Body of pancreas (tissue), 4 donors: Measurements from ENCODE around the gene IQCC. TPM values are rescaled to one million over a fixed set of nuclear protein-coding genes. Genes with fewer than 3 reads are reported as not detected.

Experiments used
- ATAC-seq: fragments of 150-250 bp; one replicate; pipeline ENCODE4 v1.9.1; 2016
- DNase-seq, 4 donors: peaks; one replicate each; pipeline ENCODE4 v3.0.0-alpha.2; 2019
- H3K27ac ChIP-seq, 4 donors: fragments of 200-600 bp; sonication (generic); 1 replicate in 3 of 4; 2 replicates in 1 of 4; pipeline versions ENCODE4 v1.5.1 to v1.6.1; 2016 to 2019; ENCODE audit warnings: mild to moderate bottlenecking in 1 of 4, mixed read lengths in 1 of 4, moderate library complexity in 1 of 4
- H3K27me3 ChIP-seq, 2 donors: fragments of 200-600 bp; sonication (generic); one replicate each; pipeline ENCODE4 v1.6.0; 2016; ENCODE audit warnings: mild to moderate bottlenecking in 1 of 2
- H3K36me3 ChIP-seq, 2 donors: fragments of 200-600 bp; sonication (generic); replicated peaks in 1 of 2; 2 replicates each; pipeline ENCODE4 v1.5.1; 2016; ENCODE audit warnings: low read depth in 2 of 2; ENCODE audit not compliant: insufficient read depth in 1 of 2
- H3K4me1 ChIP-seq: fragments of 200-600 bp; sonication (generic); one replicate; pipeline ENCODE4 v1.6.0; 2016
- H3K4me3 ChIP-seq, 2 donors: fragments of 200-600 bp; sonication (generic); 1 replicate in 1 of 2; 2 replicates in 1 of 2; pipeline ENCODE4 v1.5.1; 2016 to 2019
- H3K9me3 ChIP-seq, 3 donors: fragments of 200-600 bp; sonication (generic); 1 replicate in 2 of 3; 2 replicates in 1 of 3; pipeline ENCODE4 v1.5.1; 2016
- CTCF ChIP-seq, 7 experiments: fragments of 450-650 bp in 4 of 7; fragments of 200-600 bp in 3 of 7; sonication (generic) in 3 of 7; IDR thresholded peaks; one replicate each; pipeline ENCODE4 v1.5.1; 2016 to 2019; ENCODE audit warnings: antibody characterized with exemption in 7 of 7
- POLR2A ChIP-seq, 3 donors: fragments of 450-650 bp; IDR thresholded peaks; one replicate each; pipeline ENCODE4 v1.6.1; 2016; ENCODE audit warnings: antibody characterized with exemption in 3 of 3, mild to moderate bottlenecking in 2 of 3
- WGBS, 2 donors: methylation state at CpG; one replicate each; pipeline ENCODE4 v1.1.5; 2017; 5-methylcytosine and 5-hydroxymethylcytosine counted together
- intact Hi-C: fragments of 100-400 bp; cut with DNase I; formaldehyde crosslinking; loops from one replicate; pipeline ENCODE4 v1.15.1; 2023
- total RNA-seq, 2 donors: library from RNA; depleted of rRNA; stranded (reverse); fragments of >200 nt; gene quantifications; one replicate each; pipeline ENCODE4 v1.1.0, GENCODE V29; 2016

Gene IQCC
- total RNA-seq, 2 donors from 2014 or later: 1.8 to 5.3 TPM

- Histone ChIP-seq H3K4me1 (peaks cover 36% of the 10 kb centered on the region), H3K36me3 (peaks cover 2 to 5% of the 10 kb centered on the region in 2 donors), H3K9me3 (no peaks in the 10 kb centered on the region), H3K27me3 (no peaks in the 10 kb centered on the region), H3K4me3 (peak overlapping the region; percentile 52 to 56), H3K27ac (peak overlapping the region; percentile 72 to 77 (median 74))
- WGBS, 2 donors: 5 to 7% methylated on average over 11 to 25 of the region's 26 CpGs
- ATAC-seq (peak; percentile 38), DNase-seq (peak; percentile 64 to 75 (median 72))
- intact Hi-C loops: no loop called here
- TF ChIP-seq CTCF (IDR thresholded peaks at IDR 0.05): peak in 1 of 7 experiments; percentile 18
- TF ChIP-seq POLR2A (IDR thresholded peaks at IDR 0.05): peak in 2 of 3 donors; percentile 14 to 19
Measured at GRCh38 chr1:32201011-32201855, 4.2 kb upstream of the IQCC start.

DNA sequence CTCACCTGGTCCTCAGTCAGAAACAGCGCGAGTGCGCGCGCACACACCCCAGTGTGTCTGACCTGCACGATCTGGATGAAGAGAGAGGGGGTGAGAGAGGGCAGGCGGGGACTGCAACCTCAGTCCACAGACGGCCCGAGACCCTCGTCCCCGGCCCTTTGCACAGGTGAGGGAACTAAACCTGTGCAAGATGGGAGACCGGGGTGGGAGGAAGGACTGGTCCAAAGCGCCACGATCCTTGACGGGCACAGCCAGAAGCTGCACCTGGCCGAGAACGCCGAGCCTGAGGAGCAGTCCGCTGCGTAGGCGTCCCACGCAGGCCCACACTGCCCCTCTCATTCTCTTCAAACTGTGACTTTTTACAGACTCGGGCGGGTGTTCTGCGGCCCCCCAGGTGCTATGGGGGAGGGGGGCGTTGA, 519 bp upstream of the IQCC start:
- intact Hi-C loops: no loop called here
- Histone ChIP-seq H3K36me3 (no peaks in the 10 kb centered on the region), H3K27me3 (no peaks in the 10 kb centered on the region), H3K27ac (peak overlapping the region in 3 of 4 donors; percentile 44 to 64 (median 60)), H3K9me3 (no peaks in the 10 kb centered on the region), H3K4me1 (peaks cover 42% of the 10 kb centered on the region), H3K4me3 (peak overlapping the region; percentile 62 to 66)
- no peak for TF ChIP-seq CTCF (IDR thresholded peaks at IDR 0.05)
- no peak for TF ChIP-seq POLR2A (IDR thresholded peaks at IDR 0.05)
- ATAC-seq (peak; percentile 10), DNase-seq (peak in 2 of 4 donors; percentile 30 to 39)
- 17 to 27% methylated on average over 21 to 26 of the region's 26 CpGs for WGBS, 2 donors

DNA sequence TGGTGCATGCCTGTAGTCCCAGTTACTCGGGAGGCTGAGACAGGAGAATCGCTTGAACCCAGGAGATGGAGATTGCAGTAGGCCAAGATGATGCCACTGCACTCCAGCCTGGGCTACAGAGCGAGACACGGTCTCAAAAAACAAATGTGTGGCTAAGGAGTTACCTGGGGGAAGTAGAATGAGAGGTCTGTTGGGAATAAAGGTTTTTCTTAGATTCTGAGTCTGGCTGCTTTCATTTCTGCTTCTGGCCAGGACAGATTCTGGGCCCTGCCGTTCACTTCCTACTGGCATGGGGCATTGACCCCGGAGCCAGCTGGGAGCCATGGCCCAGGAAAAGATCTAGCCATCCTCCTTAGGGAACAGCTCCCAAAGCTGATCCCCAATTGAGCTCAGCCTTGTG, 3.0 kb downstream of the IQCC start:
- Histone ChIP-seq H3K4me3 (no peak overlapping the region), H3K4me1 (peaks cover 22% of the 10 kb centered on the region), H3K27me3 (no peaks in the 10 kb centered on the region), H3K9me3 (no peaks in the 10 kb centered on the region), H3K27ac (peak overlapping the region in 2 of 4 donors; percentile 31 to 47), H3K36me3 (no peaks in the 10 kb centered on the region)
- ATAC-seq: no peak
- 79 to 82% methylated on average over 6 of the region's 6 CpGs for WGBS, 2 donors
- no peak for TF ChIP-seq CTCF (IDR thresholded peaks at IDR 0.05)
- no peak for TF ChIP-seq POLR2A (IDR thresholded peaks at IDR 0.05)
- DNase-seq: no peak
- intact Hi-C loops: no loop called here

DNA sequence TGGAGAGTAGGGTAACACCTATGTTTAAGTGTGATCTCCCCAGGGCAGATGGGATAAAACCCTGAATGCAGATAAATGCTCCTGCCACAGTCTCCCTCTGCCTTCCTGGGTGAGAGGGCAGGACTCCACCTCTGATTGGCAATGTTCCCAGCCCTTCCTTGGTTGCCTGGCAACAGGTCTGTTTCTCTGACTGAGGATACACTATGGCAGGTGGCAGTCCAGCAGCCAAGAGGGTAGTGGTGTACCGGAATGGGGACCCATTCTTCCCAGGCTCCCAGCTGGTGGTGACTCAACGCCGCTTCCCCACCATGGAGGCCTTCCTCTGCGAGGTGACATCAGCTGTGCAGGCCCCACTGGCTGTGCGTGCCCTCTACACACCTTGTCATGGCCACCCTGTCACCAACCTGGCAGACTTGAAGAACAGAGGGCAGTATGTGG, 3.4 kb downstream of the IQCC start, which contains the start of gene DCDC2B:
TSS of gene DCDC2B (plus strand) at position 199 of the 438 bp plus-strand sequence. CDS start at position 204, 5 bp downstream.
- WGBS, 2 donors: 60 to 64% methylated on average over 1 to 5 of the region's 5 CpGs
- no peak within 1 kb of the TSS for H3K4me3 ChIP-seq
- DNase-seq (peak; percentile 85 to 90 (median 89)), ATAC-seq (peak; percentile 59)
- intact Hi-C loops: no loop called here
- peak within 1 kb of the TSS in 2 of 4 donors; percentile 31 to 47 for H3K27ac ChIP-seq
- peaks cover 22% of the 10 kb centered on the region for H3K4me1 ChIP-seq
- no peaks in the 10 kb centered on the region for H3K9me3 ChIP-seq
- H3K36me3 ChIP-seq: no peaks in the 10 kb centered on the region
- no peak for TF ChIP-seq CTCF (IDR thresholded peaks at IDR 0.05)
- TF ChIP-seq POLR2A (IDR thresholded peaks at IDR 0.05): no peak
- H3K27me3 ChIP-seq: no peaks in the 10 kb centered on the region
